Skeletal muscle satellite cell (primary cell): Measurements from ENCODE around the gene ELMO1.

ENCODE experiments used
- H3K27me3 ChIP-seq: 2 replicates; pipeline ENCODE4 v1.7.0; 2013; ENCODE audit warnings: low read length; ENCODE audit not compliant: control insufficient read depth, insufficient read depth
- H3K36me3 ChIP-seq: 2 replicates; pipeline ENCODE4 v1.7.0; 2013; ENCODE audit warnings: mild to moderate bottlenecking, control low read depth, low read length; ENCODE audit not compliant: insufficient read depth
- H3K4me1 ChIP-seq: 2 replicates; pipeline ENCODE4 v1.7.0; 2013; ENCODE audit warnings: low read length; ENCODE audit not compliant: control insufficient read depth, insufficient read depth
- H3K4me2 ChIP-seq: 2 replicates; pipeline ENCODE4 v1.7.0; 2013; ENCODE audit warnings: mild to moderate bottlenecking, low read length
- H3K4me3 ChIP-seq: 2 replicates; pipeline ENCODE4 v1.7.0; 2013; ENCODE audit warnings: low read length
- H3K9ac ChIP-seq: 2 replicates; pipeline ENCODE4 v1.7.0; 2013; ENCODE audit warnings: mild to moderate bottlenecking, low read depth, low read length, moderate library complexity
- H3K9me3 ChIP-seq: replicated peaks from 2 replicates; pipeline ENCODE4 v1.7.0; 2013; ENCODE audit warnings: mild to moderate bottlenecking, control low read depth, low read length

ELMO1 gene

DNA sequence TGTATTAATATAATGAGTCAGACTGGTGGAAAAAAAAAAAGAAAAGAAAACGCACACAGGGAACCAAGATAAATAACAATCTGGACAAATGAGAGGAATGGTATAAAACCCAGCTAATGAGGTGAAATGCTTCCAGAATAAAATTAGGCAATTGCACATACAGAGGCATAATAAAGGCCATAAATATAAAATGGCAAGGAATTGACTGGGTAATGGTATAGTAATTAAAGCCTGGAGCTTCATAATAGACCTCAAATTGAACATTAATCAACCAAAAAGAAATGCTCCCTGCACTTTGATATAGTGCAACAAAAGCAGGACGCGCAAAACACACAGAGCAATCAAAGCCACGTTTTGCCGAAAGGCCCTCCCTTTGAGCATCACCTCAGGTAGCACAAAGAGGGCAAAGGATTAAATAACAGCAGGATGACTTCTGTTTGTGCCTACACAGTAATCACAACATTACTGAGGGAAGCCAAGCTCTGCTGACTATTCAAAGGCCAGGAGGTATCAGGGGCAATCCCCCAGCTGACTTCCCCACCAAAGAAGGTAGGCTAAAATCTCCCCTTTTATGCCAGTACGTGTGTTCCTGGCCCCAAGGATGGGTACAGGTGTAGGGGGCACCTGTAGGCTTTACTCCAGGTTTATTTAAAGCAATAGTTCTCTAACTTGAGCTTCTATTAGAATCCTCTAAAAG lies 343.7 kb downstream of the ELMO1 start:
- Histone ChIP-seq H3K27me3 (no peaks in the 10 kb centered on the region), H3K4me3 (no peak overlapping the region), H3K36me3 (no peaks in the 10 kb centered on the region), H3K9me3 (no peaks in the 10 kb centered on the region), H3K4me1 (no peaks in the 10 kb centered on the region), H3K4me2 (no peak overlapping the region), H3K9ac (no peak overlapping the region)

DNA sequence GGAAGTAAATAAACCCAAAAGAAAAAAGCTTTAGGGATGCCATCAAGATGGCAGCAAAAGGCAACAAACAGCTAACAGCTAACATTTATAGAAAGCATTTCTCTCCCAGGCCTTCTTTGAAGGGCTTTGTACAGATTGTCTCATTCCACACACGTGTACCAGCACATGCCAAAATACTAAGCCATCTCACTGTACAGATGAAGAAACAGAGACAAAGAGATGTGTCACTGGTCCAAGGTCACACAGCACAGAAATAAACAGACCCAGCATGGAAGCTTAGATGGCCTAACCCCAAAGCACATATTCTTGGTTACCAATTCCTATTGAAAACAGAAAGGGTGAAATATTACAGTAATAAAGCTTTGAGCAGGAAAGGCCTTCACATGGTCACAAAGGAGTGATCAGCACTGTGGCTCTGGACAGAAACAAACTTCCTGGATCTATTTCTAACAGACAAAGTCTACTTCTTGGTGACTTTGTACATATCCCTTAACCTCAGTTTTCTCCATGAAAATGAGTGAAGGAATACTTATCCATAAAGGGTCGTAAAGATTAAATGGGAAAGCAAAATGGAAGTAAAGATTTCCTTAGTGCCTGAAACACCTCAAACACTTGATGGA lies 346.0 kb downstream of the ELMO1 start:
- no peaks in the 10 kb centered on the region for H3K4me1 ChIP-seq
- H3K27me3 ChIP-seq: no peaks in the 10 kb centered on the region
- H3K4me3 ChIP-seq: no peak overlapping the region
- H3K9ac ChIP-seq: no peak overlapping the region
- H3K4me2 ChIP-seq: no peak overlapping the region
- H3K36me3 ChIP-seq: no peaks in the 10 kb centered on the region
- H3K9me3 ChIP-seq: no peaks in the 10 kb centered on the region

- no peaks in the 10 kb centered on the region for H3K9me3 ChIP-seq
These were observed 347.8 kb downstream of the ELMO1 start for GRCh38 chr7:37100735-37101331.

GRCh38 chr7:37098762-37099161 lies 349.9 kb downstream of the ELMO1 start:
- H3K9ac ChIP-seq: no peak overlapping the region
- H3K4me1 ChIP-seq: no peaks in the 10 kb centered on the region
- H3K27me3 ChIP-seq: no peaks in the 10 kb centered on the region
- H3K4me2 ChIP-seq: no peak overlapping the region
- no peaks in the 10 kb centered on the region for H3K9me3 ChIP-seq
- H3K36me3 ChIP-seq: no peaks in the 10 kb centered on the region
- no peak overlapping the region for H3K4me3 ChIP-seq

More at GRCh38 chr7:37100735-37101331, 347.8 kb downstream of the ELMO1 start:
- H3K27me3 ChIP-seq: no peaks in the 10 kb centered on the region
- H3K4me3 ChIP-seq: no peak overlapping the region
- no peak overlapping the region for H3K9ac ChIP-seq
- no peak overlapping the region for H3K4me2 ChIP-seq
- no peaks in the 10 kb centered on the region for H3K36me3 ChIP-seq
- no peaks in the 10 kb centered on the region for H3K4me1 ChIP-seq

GRCh38 chr7:37097983-37098382 lies 350.7 kb downstream of the ELMO1 start:
- Histone ChIP-seq H3K4me1 (no peaks in the 10 kb centered on the region), H3K36me3 (no peaks in the 10 kb centered on the region), H3K27me3 (no peaks in the 10 kb centered on the region), H3K4me3 (no peak overlapping the region), H3K9me3 (no peaks in the 10 kb centered on the region), H3K4me2 (no peak overlapping the region), H3K9ac (no peak overlapping the region)

DNA sequence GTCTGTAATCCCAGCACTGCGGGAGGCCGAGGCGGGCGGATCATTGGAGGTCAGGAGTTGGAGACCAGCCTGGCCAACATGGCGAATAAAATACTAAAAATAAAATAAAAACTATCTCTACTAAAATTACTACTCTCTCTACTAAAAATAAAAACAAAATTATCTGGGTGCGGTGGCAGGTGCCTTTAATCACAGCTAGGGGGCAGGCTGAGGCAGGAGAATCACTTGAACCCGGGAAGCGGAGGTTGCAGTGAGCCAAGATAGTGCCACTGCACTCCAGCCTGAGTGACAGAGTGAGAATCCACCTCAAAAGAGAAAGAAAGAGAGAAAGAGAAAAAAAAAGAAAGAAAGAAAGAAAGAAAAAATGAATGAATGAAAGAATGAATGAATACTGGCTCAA lies 351.4 kb downstream of the ELMO1 start:
- Histone ChIP-seq H3K4me3 (no peak overlapping the region), H3K36me3 (no peaks in the 10 kb centered on the region), H3K4me2 (no peak overlapping the region), H3K9ac (no peak overlapping the region), H3K9me3 (no peaks in the 10 kb centered on the region), H3K4me1 (no peaks in the 10 kb centered on the region), H3K27me3 (no peaks in the 10 kb centered on the region)

DNA sequence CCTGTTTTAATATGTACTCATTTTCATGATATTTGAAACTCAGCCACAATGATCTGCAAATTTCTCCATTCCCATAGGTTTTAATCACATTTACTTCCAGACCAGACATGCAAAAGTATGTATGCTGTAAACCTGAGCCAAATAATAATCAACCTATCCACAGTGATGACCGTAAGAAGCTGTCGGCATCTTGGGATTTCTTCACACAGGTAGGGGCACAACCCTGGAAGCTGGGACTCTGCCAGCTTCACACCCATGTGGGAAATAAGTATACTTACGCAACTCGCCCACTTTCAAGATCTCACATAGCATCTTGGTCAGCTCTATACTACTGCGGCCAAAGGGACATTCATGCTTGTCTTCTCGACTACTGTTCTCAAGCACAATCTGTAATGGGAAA lies 352.3 kb downstream of the ELMO1 start:
- H3K27me3 ChIP-seq: no peaks in the 10 kb centered on the region

GRCh38 chr7:37095122-37095521 lies 353.5 kb downstream of the ELMO1 start:
- Histone ChIP-seq H3K4me2 (no peak overlapping the region), H3K4me3 (no peak overlapping the region), H3K27me3 (no peaks in the 10 kb centered on the region), H3K9me3 (no peaks in the 10 kb centered on the region), H3K9ac (no peak overlapping the region), H3K4me1 (no peaks in the 10 kb centered on the region), H3K36me3 (no peaks in the 10 kb centered on the region)

More for the DNA sequence above, 352.3 kb downstream of the ELMO1 start:
- Histone ChIP-seq H3K9ac (no peak overlapping the region), H3K4me2 (no peak overlapping the region), H3K36me3 (no peaks in the 10 kb centered on the region), H3K9me3 (no peaks in the 10 kb centered on the region), H3K4me1 (no peaks in the 10 kb centered on the region), H3K4me3 (no peak overlapping the region)

GRCh38 chr7:37093257-37093656 lies 355.4 kb downstream of the ELMO1 start:
- H3K4me2 ChIP-seq: no peak overlapping the region
- no peaks in the 10 kb centered on the region for H3K27me3 ChIP-seq
- H3K4me1 ChIP-seq: no peaks in the 10 kb centered on the region
- no peaks in the 10 kb centered on the region for H3K36me3 ChIP-seq
- H3K9ac ChIP-seq: no peak overlapping the region
- no peak overlapping the region for H3K4me3 ChIP-seq
- no peaks in the 10 kb centered on the region for H3K9me3 ChIP-seq

GRCh38 chr7:37092548-37092947 lies 356.1 kb downstream of the ELMO1 start:
- Histone ChIP-seq H3K36me3 (no peaks in the 10 kb centered on the region), H3K9ac (no peak overlapping the region), H3K4me2 (no peak overlapping the region), H3K4me3 (no peak overlapping the region), H3K4me1 (no peaks in the 10 kb centered on the region), H3K9me3 (no peaks in the 10 kb centered on the region), H3K27me3 (no peaks in the 10 kb centered on the region)

GRCh38 chr7:37089972-37090371 lies 358.7 kb downstream of the ELMO1 start:
- H3K9me3 ChIP-seq: no peaks in the 10 kb centered on the region
- H3K9ac ChIP-seq: no peak overlapping the region
- H3K36me3 ChIP-seq: no peaks in the 10 kb centered on the region
- no peak overlapping the region for H3K4me3 ChIP-seq
- no peak overlapping the region for H3K4me2 ChIP-seq
- H3K4me1 ChIP-seq: no peaks in the 10 kb centered on the region
- H3K27me3 ChIP-seq: no peaks in the 10 kb centered on the region

DNA sequence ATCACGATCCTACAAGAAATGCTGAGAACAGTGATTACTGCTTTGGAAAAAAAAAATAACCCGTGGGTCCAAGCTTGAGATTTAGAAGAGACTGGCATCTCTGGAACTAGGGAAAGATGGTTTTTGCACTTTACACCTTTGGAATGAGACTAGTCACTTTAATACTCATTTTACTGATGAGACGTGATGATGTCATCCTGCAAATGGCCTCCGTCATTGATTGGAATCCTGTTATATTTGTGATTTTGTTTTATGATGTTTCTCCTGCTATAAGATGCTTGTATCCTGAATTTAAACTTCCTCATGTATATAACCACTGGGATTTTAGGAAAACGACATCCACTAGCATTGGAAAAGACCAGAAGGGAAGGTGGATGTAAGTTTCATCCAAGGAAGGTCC lies 363.1 kb downstream of the ELMO1 start:
- Histone ChIP-seq H3K4me2 (no peak overlapping the region), H3K4me3 (no peak overlapping the region), H3K36me3 (no peaks in the 10 kb centered on the region), H3K9ac (no peak overlapping the region), H3K4me1 (peaks cover 12% of the 10 kb centered on the region), H3K9me3 (no peaks in the 10 kb centered on the region), H3K27me3 (no peaks in the 10 kb centered on the region)
